A549 (cell line): Measurements from ENCODE around the gene F11R. TPM values are rescaled to one million over a fixed set of nuclear protein-coding genes. Genes with fewer than 3 reads are reported as not detected.

Source experiments
- ATAC-seq, 2 experiments: fragments of 200-7000 bp in 1 of 2; fragments of >200 bp in 1 of 2; cut with Nextera tagmentation in 1 of 2; cut with Tn5 transposase in 1 of 2; 3 replicates each; pipeline versions ENCODE4 v1.8.0 to v1.9.1; 2018 to 2020; ENCODE audit warnings: mild to moderate bottlenecking in 1 of 2, moderate library complexity in 1 of 2
- CTCF ChIA-PET: fragments of 300-600 bp; sonication (Branson Sonifier 250); formaldehyde crosslinking; extraction: SDS; loops from one replicate; lab custom pipeline; 2021; ENCODE audit warnings: antibody characterized with exemption, inconsistent platforms; lab: Yijun Ruan, JAX
- POLR2A ChIA-PET: fragments of 350-600 bp; formaldehyde crosslinking; extraction: SDS; loops from one replicate; lab custom pipeline; 2021; ENCODE audit warnings: antibody characterized with exemption, inconsistent platforms; lab: Yijun Ruan, JAX
- DNase-seq, 2 experiments: peaks; one replicate each; pipeline versions ENCODE4 v3.0.0 to v3.0.0-alpha.2; 2011 to 2016; ENCODE audit warnings: low read depth in 1 of 2, low spot score in 1 of 2
- FAIRE-seq: peaks from 2 replicates; lab custom pipeline; 2011; peaks lifted over from hg19 to GRCh38; lab: Jason Lieb, UNC
- H3K27ac ChIP-seq, 2 experiments: fragments of >200 bp; sonication (Bioruptor Twin); formaldehyde crosslinking; 3 replicates each; pipeline ENCODE4 v1.5.1; 2016 to 2017
- H3K4me1 ChIP-seq: fragments of >200 bp; sonication (Bioruptor Twin); formaldehyde crosslinking; 3 replicates; pipeline ENCODE4 v1.6.1; 2016
- H3K4me2 ChIP-seq: fragments of >200 bp; sonication (Bioruptor Twin); formaldehyde crosslinking; 3 replicates; pipeline ENCODE4 v1.6.1; 2016
- H3K4me3 ChIP-seq: fragments of >200 bp; sonication (Bioruptor Twin); formaldehyde crosslinking; 3 replicates; pipeline ENCODE4 v1.5.1; 2016
- H3K9me3 ChIP-seq: fragments of >200 bp; sonication (Bioruptor Twin); formaldehyde crosslinking; 3 replicates; pipeline ENCODE4 v1.6.1; 2016
- BCL3 ChIP-seq: fragments of >200 bp; sonication (Bioruptor Twin); formaldehyde crosslinking; IDR thresholded peaks from 3 replicates; pipeline ENCODE4 v1.6.1; 2016
- BHLHE40 ChIP-seq: IDR thresholded peaks from 2 replicates; pipeline ENCODE4 v1.6.1; 2012; ENCODE audit warnings: low read depth, low read length, inconsistent platforms
- CBX8 ChIP-seq: fragments of 200-600 bp; sonication (generic); IDR thresholded peaks from 2 replicates; pipeline ENCODE4 v1.6.1; 2016
- CEBPB ChIP-seq, 2 experiments: fragments of >200 bp in 1 of 2; sonication (Bioruptor Twin) in 1 of 2; formaldehyde crosslinking in 1 of 2; IDR thresholded peaks; 2 replicates each; pipeline ENCODE4 v1.6.1; 2012 to 2016
- CHD2 ChIP-seq: fragments of 150-350 bp; IDR thresholded peaks from 2 replicates; pipeline ENCODE4 v1.6.1; 2014; ENCODE audit warnings: low read length; ENCODE audit not compliant: partially characterized antibody
- CHD4 ChIP-seq: fragments of 200-600 bp; sonication (generic); IDR thresholded peaks from 2 replicates; pipeline ENCODE4 v1.6.1; 2016; ENCODE audit warnings: antibody characterized with exemption, mild to moderate bottlenecking, borderline replicate concordance
- E2F6 ChIP-seq: IDR thresholded peaks from 2 replicates; pipeline ENCODE4 v1.6.1; 2012; ENCODE audit warnings: low read depth, borderline replicate concordance
- EHF ChIP-seq: fragments of 250-450 bp; sonication (Bioruptor Pico); IDR thresholded peaks from 2 replicates; pipeline ENCODE4 v1.5.0; 2020; ENCODE audit warnings: mild to moderate bottlenecking
- EP300 ChIP-seq, 2 experiments: fragments of >200 bp; sonication (Bioruptor Twin); formaldehyde crosslinking; IDR thresholded peaks; 2 replicates in 1 of 2; 3 replicates in 1 of 2; pipeline ENCODE4 v1.6.1; 2016 to 2017
- FOSB ChIP-seq: fragments of 250-450 bp; sonication (Bioruptor Pico); IDR thresholded peaks from 2 replicates; pipeline ENCODE4 v1.5.0; 2020; ENCODE audit warnings: mild to moderate bottlenecking, moderate library complexity
- GATA3 ChIP-seq: IDR thresholded peaks from 2 replicates; pipeline ENCODE4 v1.6.1; 2012; ENCODE audit warnings: borderline replicate concordance
- HEYL ChIP-seq: fragments of 250-450 bp; sonication (Bioruptor Pico); IDR thresholded peaks from 2 replicates; pipeline ENCODE4 v1.8.0; 2021; ENCODE audit warnings: mild to moderate bottlenecking, moderate library complexity
- HOXB13 ChIP-seq: fragments of 250-450 bp; sonication (Bioruptor Pico); IDR thresholded peaks from 2 replicates; pipeline ENCODE4 v1.5.0; 2020; ENCODE audit warnings: low read depth, mild to moderate bottlenecking, moderate library complexity
- HOXB5 ChIP-seq: fragments of 250-450 bp; sonication (Bioruptor Pico); IDR thresholded peaks from 2 replicates; pipeline ENCODE4 v1.5.0; 2020; ENCODE audit warnings: mild to moderate bottlenecking, moderate library complexity
- JUNB ChIP-seq: fragments of >200 bp; sonication (Bioruptor Twin); formaldehyde crosslinking; IDR thresholded peaks from 2 replicates; pipeline ENCODE4 v1.6.1; 2016
- KDM5A ChIP-seq: fragments of 200-600 bp; sonication (generic); IDR thresholded peaks from 2 replicates; pipeline ENCODE4 v1.6.1; 2016; ENCODE audit warnings: antibody characterized with exemption, mild to moderate bottlenecking
- MAFK ChIP-seq: fragments of 450-650 bp; IDR thresholded peaks from 2 replicates; pipeline ENCODE4 v1.6.1; 2014; ENCODE audit not compliant: partially characterized antibody
- NPAS2 ChIP-seq: fragments of 250-450 bp; sonication (Bioruptor Pico); IDR thresholded peaks from 2 replicates; pipeline ENCODE4 v1.8.0; 2022; ENCODE audit warnings: mild to moderate bottlenecking, moderate library complexity, borderline replicate concordance
- RAD21 ChIP-seq, 2 experiments: fragments of >200 bp in 1 of 2; sonication (Bioruptor Twin) in 1 of 2; formaldehyde crosslinking in 1 of 2; IDR thresholded peaks in 1 of 2; conservative IDR thresholded peaks in 1 of 2; 2 replicates in 1 of 2; 3 replicates in 1 of 2; pipeline ENCODE4 v1.6.1; 2012 to 2018; ENCODE audit warnings: inconsistent platforms in 1 of 2
- REST ChIP-seq: fragments of 200-600 bp; sonication (generic); IDR thresholded peaks from 2 replicates; pipeline ENCODE4 v1.6.1; 2016; ENCODE audit warnings: antibody characterized with exemption, mild to moderate bottlenecking, moderate library complexity
- TFCP2L1 ChIP-seq: fragments of 250-450 bp; sonication (Bioruptor Pico); IDR thresholded peaks from 2 replicates; pipeline ENCODE4 v1.5.0; 2021; ENCODE audit warnings: mild to moderate bottlenecking
- ZC3H11A ChIP-seq: fragments of 450-650 bp; IDR thresholded peaks from 2 replicates; pipeline ENCODE4 v1.6.1; 2014; ENCODE audit warnings: antibody characterized with exemption, mild to moderate bottlenecking
- ZFP36 ChIP-seq: fragments of 450-650 bp; IDR thresholded peaks from 2 replicates; pipeline ENCODE4 v1.6.1; 2014; ENCODE audit warnings: borderline replicate concordance; ENCODE audit not compliant: partially characterized antibody
- ZNF302 ChIP-seq: fragments of 250-450 bp; sonication (Bioruptor Pico); IDR thresholded peaks from 2 replicates; pipeline ENCODE4 v1.9.0; 2021; ENCODE audit warnings: inconsistent platforms, mild to moderate bottlenecking, moderate library complexity
- ZSCAN20 ChIP-seq: fragments of 250-450 bp; sonication (Bioruptor Pico); IDR thresholded peaks from 2 replicates; pipeline ENCODE4 v1.8.0; 2022; ENCODE audit warnings: mild to moderate bottlenecking, moderate library complexity
- WGBS: methylation state at CpG from one replicate; pipeline ENCODE4 v1.1.6; 2017; ENCODE audit errors: missing lambda C conversion rate; 5-methylcytosine and 5-hydroxymethylcytosine counted together
- polyA plus RNA-seq, 4 experiments: library from polyadenylated mRNA; depleted of rRNA in 3 of 4; stranded (reverse); fragments of >200 nt; fragmentation: RNase III in 1 of 4; extraction: RNeasy Plus Mini Kit Qiagen cat#74134 plus additional on column Dnase treatment in 1 of 4; gene quantifications; 2 replicates in 3 of 4; 3 replicates in 1 of 4; pipeline ENCODE4 v1.2.3, GENCODE V29; 2011 to 2017
- TF ChIP-seq, protein P1 (sequence below): fragments of 250-450 bp; sonication (Bioruptor Pico); IDR thresholded peaks from 2 replicates; pipeline ENCODE4 v1.5.0; 2020; ENCODE audit warnings: low read depth, mild to moderate bottlenecking, moderate library complexity
- TF ChIP-seq, protein P2 (sequence below): fragments of 250-450 bp; sonication (Bioruptor Pico); IDR thresholded peaks from 2 replicates; pipeline ENCODE4 v1.5.0; 2021; ENCODE audit warnings: mild to moderate bottlenecking, moderate library complexity, borderline replicate concordance
- TF ChIP-seq, protein P3 (sequence below): fragments of >200 bp; sonication (Bioruptor Twin); formaldehyde crosslinking; IDR thresholded peaks from 2 replicates; pipeline ENCODE4 v1.6.1; 2016

The F11R gene
- polyA plus RNA-seq, 2 of the 4 experiments (the other 2 are of a cell fraction) = 30.3 to 62.0 TPM

DNA sequence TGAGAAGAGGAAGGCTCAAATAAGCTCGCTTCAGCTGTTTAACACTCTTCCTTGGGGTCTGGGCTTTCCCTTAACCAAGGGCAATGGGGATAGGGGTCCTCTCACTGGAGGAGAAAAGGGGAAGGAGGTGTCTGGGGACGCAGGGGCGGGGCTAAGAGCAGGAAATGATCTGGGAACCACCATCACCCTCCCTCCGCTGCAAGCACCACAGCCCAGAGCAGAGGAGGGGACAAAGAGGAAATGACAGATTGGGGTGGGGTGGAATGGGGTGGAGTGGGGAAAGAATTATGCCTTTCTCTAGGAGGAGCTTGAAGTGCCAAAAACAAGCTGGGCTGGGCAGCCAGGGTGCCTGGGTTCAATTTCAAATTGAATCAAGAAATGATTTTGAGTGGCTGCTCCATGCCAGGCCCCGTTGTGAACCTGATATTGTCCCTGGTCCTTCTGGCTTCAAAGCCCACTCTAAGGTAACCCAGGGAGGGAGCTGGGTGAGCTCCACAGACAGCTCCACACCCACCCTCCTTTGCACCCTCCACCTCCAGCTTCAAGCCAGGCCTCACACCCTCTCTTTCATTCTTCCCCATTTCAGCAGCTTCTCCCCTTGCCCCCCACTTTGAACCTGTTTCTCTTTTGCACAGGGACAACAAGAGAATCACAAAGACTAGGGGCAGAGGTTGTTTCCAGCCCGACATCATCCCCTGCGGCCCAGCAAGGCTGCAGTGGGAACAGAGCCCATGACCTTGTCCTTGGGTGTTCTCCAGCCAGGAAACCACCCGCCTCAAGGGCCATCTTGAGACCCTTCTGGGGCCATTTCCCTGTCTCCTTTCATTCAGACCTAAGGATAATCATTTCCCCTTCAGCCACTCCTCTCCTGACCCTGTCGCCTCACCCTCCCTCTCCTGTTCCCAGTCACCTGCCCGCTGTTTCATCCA, 47.6 kb upstream of the F11R start:
- DNase-seq (no peak), FAIRE-seq (no peak), ATAC-seq (no peak; a peak in 2 of 6 replicates)
- H3K4me1 ChIP-seq = peaks cover 13% of the 10 kb centered on the region
- POLR2A ChIA-PET = no interaction called here
- no peaks in the 10 kb centered on the region for H3K9me3 ChIP-seq
- no peak overlapping the region for H3K4me2 ChIP-seq
- CTCF ChIA-PET = interaction anchor here (1.2 to 13.9 kb wide), 4 partner anchors 12 to 71 kb away, joined by 3 to 319 read pairs (median 5); partner anchors contain the start of gene KLHDC9
- no peak overlapping the region for H3K27ac ChIP-seq
- 82% methylated on average over 10 of the region's 10 CpGs for WGBS
- H3K4me3 ChIP-seq = no peak overlapping the region
- no peak for TF ChIP-seq ZSCAN20 (CRISPR knock-in tag)
- no peak for TF ChIP-seq HOXB13 (CRISPR knock-in tag)
- no peak for TF ChIP-seq BCL3
- TF ChIP-seq ZFP36 = no peak
- TF ChIP-seq MAFK = no peak
- TF ChIP-seq HEYL (CRISPR knock-in tag) = no peak
- TF ChIP-seq BHLHE40 = no peak
- no peak for TF ChIP-seq EP300 (IDR thresholded peaks at IDR 0.05)
- TF ChIP-seq ZC3H11A = no peak
- TF ChIP-seq TFCP2L1 (CRISPR knock-in tag) = no peak
- TF ChIP-seq, protein P1, sequence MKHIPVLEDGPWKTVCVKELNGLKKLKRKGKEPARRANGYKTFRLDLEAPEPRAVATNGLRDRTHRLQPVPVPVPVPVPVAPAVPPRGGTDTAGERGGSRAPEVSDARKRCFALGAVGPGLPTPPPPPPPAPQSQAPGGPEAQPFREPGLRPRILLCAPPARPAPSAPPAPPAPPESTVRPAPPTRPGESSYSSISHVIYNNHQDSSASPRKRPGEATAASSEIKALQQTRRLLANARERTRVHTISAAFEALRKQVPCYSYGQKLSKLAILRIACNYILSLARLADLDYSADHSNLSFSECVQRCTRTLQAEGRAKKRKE = no peak
- TF ChIP-seq E2F6 = no peak
- TF ChIP-seq KDM5A = no peak
- TF ChIP-seq CBX8 = no peak
- TF ChIP-seq CHD2 = no peak
- TF ChIP-seq HOXB5 = no peak
- no peak for TF ChIP-seq CEBPB (IDR thresholded peaks at IDR 0.05)
- TF ChIP-seq GATA3 = no peak
- TF ChIP-seq, all 56 proteins: peak for 0

DNA sequence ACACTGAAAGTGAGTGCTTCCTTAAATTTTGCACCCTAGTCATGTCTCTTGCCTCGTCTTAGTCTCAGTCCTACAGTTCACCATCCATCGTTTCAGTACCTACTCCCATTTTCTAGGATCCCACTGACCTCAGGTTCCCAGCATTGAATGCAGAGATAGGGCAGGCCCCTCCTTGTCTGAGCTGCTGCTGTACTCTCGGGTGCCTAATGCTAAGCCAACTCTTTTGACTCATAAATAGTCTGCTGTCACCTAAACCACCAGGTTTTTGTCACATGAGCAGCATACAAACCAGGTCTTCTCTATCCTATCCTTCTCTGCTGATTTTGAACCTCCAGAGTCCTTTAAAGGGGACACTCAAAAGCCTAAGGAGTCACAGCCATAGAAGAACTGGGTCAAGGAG, 45.7 kb upstream of the F11R start:
- WGBS = 57% methylated on average over 3 of the region's 3 CpGs
- TF ChIP-seq JUNB = no peak
- TF ChIP-seq HOXB13 (CRISPR knock-in tag) = no peak
- TF ChIP-seq HOXB5 = no peak
- TF ChIP-seq ZFP36 = no peak
- no peak for TF ChIP-seq RAD21 (conservative IDR thresholded peaks at IDR 0.05 in 1 of 2, IDR thresholded peaks at IDR 0.05 in 1 of 2)
- no peak for TF ChIP-seq KDM5A
- TF ChIP-seq FOSB = no peak
- no peak for TF ChIP-seq REST
- no peak for TF ChIP-seq CHD4
- no peak for TF ChIP-seq MAFK
- TF ChIP-seq ZNF302 = no peak
- TF ChIP-seq, protein P2, sequence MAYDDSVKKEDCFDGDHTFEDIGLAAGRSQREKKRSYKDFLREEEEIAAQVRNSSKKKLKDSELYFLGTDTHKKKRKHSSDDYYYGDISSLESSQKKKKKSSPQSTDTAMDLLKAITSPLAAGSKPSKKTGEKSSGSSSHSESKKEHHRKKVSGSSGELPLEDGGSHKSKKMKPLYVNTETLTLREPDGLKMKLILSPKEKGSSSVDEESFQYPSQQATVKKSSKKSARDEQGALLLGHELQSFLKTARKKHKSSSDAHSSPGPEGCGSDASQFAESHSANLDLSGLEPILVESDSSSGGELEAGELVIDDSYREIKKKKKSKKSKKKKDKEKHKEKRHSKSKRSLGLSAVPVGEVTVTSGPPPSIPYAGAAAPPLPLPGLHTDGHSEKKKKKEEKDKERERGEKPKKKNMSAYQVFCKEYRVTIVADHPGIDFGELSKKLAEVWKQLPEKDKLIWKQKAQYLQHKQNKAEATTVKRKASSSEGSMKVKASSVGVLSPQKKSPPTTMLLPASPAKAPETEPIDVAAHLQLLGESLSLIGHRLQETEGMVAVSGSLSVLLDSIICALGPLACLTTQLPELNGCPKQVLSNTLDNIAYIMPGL (CRISPR knock-in tag) = no peak
- TF ChIP-seq NPAS2 (CRISPR knock-in tag) = no peak
- TF ChIP-seq, protein P3, sequence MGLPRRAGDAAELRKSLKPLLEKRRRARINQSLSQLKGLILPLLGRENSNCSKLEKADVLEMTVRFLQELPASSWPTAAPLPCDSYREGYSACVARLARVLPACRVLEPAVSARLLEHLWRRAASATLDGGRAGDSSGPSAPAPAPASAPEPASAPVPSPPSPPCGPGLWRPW = no peak
- TF ChIP-seq EHF = no peak
- no peak for TF ChIP-seq BHLHE40

More for the DNA sequence above, 45.7 kb upstream of the F11R start:
- Histone ChIP-seq H3K9me3 (no peaks in the 10 kb centered on the region), H3K4me2 (no peak overlapping the region), H3K4me3 (no peak overlapping the region), H3K27ac (no peak overlapping the region), H3K4me1 (peaks cover 7% of the 10 kb centered on the region; the same call in 2 of the 3 replicates)
- no peak for DNase-seq
- ChIA-PET CTCF (interaction anchor here (13.9 kb wide), 1 partner anchor 30 kb away, joined by 319 read pairs; the partner anchor contains the start of gene KLHDC9), POLR2A (no interaction called here)
- ATAC-seq = no peak
- FAIRE-seq = no peak
